ENCODE results near the gene CRHR2.

CRHR2 gene

DNA sequence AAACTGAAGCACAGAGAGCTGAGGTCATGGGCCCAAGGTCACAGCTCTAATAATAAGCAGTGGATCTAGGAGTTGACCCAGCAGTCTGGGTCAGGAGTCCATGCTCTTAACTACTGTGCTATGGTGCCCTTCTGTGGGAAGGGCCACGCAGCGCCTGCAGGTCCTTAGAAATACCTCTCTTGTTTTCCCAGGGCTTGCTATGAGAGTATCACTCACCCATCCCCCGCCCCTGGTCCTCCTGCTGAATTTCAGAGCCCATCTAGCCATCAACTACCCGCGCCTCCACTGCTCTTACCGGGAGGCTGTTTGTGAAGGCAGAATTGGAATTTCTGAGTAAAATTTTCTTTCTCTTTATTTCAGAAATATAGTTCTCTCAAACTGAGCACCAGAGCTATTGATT is 27.3 kb upstream of the CRHR2 start:
- TF ChIP-seq EP300 (IDR thresholded peaks at IDR 0.05; ENCODE audit: borderline replicate concordance): no peak
- no peak for TF ChIP-seq TCF12 (IDR thresholded peaks at IDR 0.05; ENCODE audit: low read depth)
- TF ChIP-seq YY1 (IDR thresholded peaks at IDR 0.05; ENCODE audit: low read depth): no peak
- no peak for TF ChIP-seq TAF1 (IDR thresholded peaks at IDR 0.05; ENCODE audit: low read depth)
- TF ChIP-seq CEBPB (IDR thresholded peaks at IDR 0.05): no peak

GRCh38 chr7:30708983-30709382 is 26.7 kb upstream of the CRHR2 start:
- TF ChIP-seq FOXM1 (IDR thresholded peaks at IDR 0.05; ENCODE audit: borderline replicate concordance, low read depth) (no peak), TCF12 (IDR thresholded peaks at IDR 0.05; ENCODE audit: low read depth) (no peak), TAF1 (IDR thresholded peaks at IDR 0.05; ENCODE audit: low read depth) (no peak), CEBPB (IDR thresholded peaks at IDR 0.05) (no peak), MAX (IDR thresholded peaks at IDR 0.05) (no peak), TEAD4 (IDR thresholded peaks at IDR 0.05) (no peak), USF1 (IDR thresholded peaks at IDR 0.05) (no peak), EGR1 (IDR thresholded peaks at IDR 0.05) (no peak), EP300 (IDR thresholded peaks at IDR 0.05; ENCODE audit: borderline replicate concordance) (no peak), YY1 (IDR thresholded peaks at IDR 0.05; ENCODE audit: low read depth) (no peak), CREB1 (IDR thresholded peaks at IDR 0.05; ENCODE audit: low read depth) (no peak), ZBTB7A (IDR thresholded peaks at IDR 0.05; ENCODE audit: low read depth) (no peak), RAD21 (IDR thresholded peaks at IDR 0.05; ENCODE audit: low read depth) (no peak), NFIC (IDR thresholded peaks at IDR 0.05) (no peak)
- TF ChIP-seq, protein P1, sequence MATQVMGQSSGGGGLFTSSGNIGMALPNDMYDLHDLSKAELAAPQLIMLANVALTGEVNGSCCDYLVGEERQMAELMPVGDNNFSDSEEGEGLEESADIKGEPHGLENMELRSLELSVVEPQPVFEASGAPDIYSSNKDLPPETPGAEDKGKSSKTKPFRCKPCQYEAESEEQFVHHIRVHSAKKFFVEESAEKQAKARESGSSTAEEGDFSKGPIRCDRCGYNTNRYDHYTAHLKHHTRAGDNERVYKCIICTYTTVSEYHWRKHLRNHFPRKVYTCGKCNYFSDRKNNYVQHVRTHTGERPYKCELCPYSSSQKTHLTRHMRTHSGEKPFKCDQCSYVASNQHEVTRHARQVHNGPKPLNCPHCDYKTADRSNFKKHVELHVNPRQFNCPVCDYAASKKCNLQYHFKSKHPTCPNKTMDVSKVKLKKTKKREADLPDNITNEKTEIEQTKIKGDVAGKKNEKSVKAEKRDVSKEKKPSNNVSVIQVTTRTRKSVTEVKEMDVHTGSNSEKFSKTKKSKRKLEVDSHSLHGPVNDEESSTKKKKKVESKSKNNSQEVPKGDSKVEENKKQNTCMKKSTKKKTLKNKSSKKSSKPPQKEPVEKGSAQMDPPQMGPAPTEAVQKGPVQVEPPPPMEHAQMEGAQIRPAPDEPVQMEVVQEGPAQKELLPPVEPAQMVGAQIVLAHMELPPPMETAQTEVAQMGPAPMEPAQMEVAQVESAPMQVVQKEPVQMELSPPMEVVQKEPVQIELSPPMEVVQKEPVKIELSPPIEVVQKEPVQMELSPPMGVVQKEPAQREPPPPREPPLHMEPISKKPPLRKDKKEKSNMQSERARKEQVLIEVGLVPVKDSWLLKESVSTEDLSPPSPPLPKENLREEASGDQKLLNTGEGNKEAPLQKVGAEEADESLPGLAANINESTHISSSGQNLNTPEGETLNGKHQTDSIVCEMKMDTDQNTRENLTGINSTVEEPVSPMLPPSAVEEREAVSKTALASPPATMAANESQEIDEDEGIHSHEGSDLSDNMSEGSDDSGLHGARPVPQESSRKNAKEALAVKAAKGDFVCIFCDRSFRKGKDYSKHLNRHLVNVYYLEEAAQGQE (IDR thresholded peaks at IDR 0.05; ENCODE audit: low read depth): no peak

GRCh38 chr7:30708412-30708811 is 26.2 kb upstream of the CRHR2 start:
- TF ChIP-seq ZBTB7A (IDR thresholded peaks at IDR 0.05; ENCODE audit: low read depth) (no peak), NFIC (IDR thresholded peaks at IDR 0.05) (no peak), MAX (IDR thresholded peaks at IDR 0.05) (no peak), RAD21 (IDR thresholded peaks at IDR 0.05; ENCODE audit: low read depth) (no peak), CREB1 (IDR thresholded peaks at IDR 0.05; ENCODE audit: low read depth) (no peak), FOXM1 (IDR thresholded peaks at IDR 0.05; ENCODE audit: borderline replicate concordance, low read depth) (no peak), USF1 (IDR thresholded peaks at IDR 0.05) (no peak), TEAD4 (IDR thresholded peaks at IDR 0.05) (no peak), YY1 (IDR thresholded peaks at IDR 0.05; ENCODE audit: low read depth) (no peak), TCF12 (IDR thresholded peaks at IDR 0.05; ENCODE audit: low read depth) (no peak), EP300 (IDR thresholded peaks at IDR 0.05; ENCODE audit: borderline replicate concordance) (no peak), EGR1 (IDR thresholded peaks at IDR 0.05) (no peak), CEBPB (IDR thresholded peaks at IDR 0.05) (no peak), TAF1 (IDR thresholded peaks at IDR 0.05; ENCODE audit: low read depth) (no peak)
- TF ChIP-seq, protein P1 (IDR thresholded peaks at IDR 0.05; ENCODE audit: low read depth): no peak

- TF ChIP-seq YY1 (IDR thresholded peaks at IDR 0.05; ENCODE audit: low read depth) (no peak), RAD21 (IDR thresholded peaks at IDR 0.05; ENCODE audit: low read depth) (no peak), MAX (IDR thresholded peaks at IDR 0.05) (no peak), USF1 (IDR thresholded peaks at IDR 0.05) (no peak), FOXM1 (IDR thresholded peaks at IDR 0.05; ENCODE audit: borderline replicate concordance, low read depth) (no peak), NFIC (IDR thresholded peaks at IDR 0.05) (no peak), EP300 (IDR thresholded peaks at IDR 0.05; ENCODE audit: borderline replicate concordance) (no peak), ZBTB7A (IDR thresholded peaks at IDR 0.05; ENCODE audit: low read depth) (no peak), TCF12 (IDR thresholded peaks at IDR 0.05; ENCODE audit: low read depth) (no peak)
- TF ChIP-seq, protein P1 (IDR thresholded peaks at IDR 0.05; ENCODE audit: low read depth): no peak
These were observed 25.4 kb upstream of the CRHR2 start for GRCh38 chr7:30707391-30708357.
